ENCODE data around the gene CACNA1F.

DNA sequence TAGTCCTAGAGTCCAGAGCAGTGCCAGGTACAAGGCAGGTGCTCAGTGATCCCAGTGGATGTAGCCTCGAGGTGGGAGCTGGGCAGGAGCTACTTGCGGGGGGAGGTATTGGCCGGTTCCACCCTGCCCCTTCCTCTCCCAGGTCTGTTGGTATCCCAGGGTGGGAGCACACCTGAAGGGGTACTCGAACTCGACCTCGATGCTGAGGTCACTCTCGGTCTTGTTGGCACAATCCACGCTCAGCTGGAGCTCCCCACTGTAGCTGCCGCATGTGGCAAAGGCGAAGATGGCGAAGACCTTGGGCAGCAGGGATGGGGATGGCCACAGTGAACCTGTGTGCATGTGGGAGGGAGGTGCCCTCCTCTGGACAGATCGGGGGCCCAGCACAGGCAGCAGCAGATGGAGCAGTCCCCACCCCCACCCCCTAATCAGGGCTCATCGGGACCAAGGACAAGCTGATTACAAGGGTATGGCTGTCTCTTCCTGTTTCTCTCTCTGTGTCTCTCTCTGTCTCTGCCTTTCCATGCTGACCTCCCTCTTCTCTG, 35.5 kb downstream of the CACNA1F start:
- TF ChIP-seq, protein P1, sequence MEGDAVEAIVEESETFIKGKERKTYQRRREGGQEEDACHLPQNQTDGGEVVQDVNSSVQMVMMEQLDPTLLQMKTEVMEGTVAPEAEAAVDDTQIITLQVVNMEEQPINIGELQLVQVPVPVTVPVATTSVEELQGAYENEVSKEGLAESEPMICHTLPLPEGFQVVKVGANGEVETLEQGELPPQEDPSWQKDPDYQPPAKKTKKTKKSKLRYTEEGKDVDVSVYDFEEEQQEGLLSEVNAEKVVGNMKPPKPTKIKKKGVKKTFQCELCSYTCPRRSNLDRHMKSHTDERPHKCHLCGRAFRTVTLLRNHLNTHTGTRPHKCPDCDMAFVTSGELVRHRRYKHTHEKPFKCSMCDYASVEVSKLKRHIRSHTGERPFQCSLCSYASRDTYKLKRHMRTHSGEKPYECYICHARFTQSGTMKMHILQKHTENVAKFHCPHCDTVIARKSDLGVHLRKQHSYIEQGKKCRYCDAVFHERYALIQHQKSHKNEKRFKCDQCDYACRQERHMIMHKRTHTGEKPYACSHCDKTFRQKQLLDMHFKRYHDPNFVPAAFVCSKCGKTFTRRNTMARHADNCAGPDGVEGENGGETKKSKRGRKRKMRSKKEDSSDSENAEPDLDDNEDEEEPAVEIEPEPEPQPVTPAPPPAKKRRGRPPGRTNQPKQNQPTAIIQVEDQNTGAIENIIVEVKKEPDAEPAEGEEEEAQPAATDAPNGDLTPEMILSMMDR (IDR thresholded peaks at IDR 0.05), result no peak
- TF ChIP-seq EP300 (IDR thresholded peaks at IDR 0.05) (no peak), POLR2AphosphoS5 (IDR thresholded peaks at IDR 0.05) (no peak)

Measured in suprapubic skin (tissue), 4 donors.